HCT116 (cell line): ENCODE results near the gene COA8.

Experiments used
- CEBPB ChIP-seq: IDR thresholded peaks from 2 replicates; pipeline ENCODE4 v1.6.1; 2012; ENCODE audit warnings: low read depth
- CTCF ChIP-seq, 3 experiments: fragments of 200-600 bp in 1 of 3; sonication (generic) in 1 of 3; IDR thresholded peaks in 2 of 3; conservative IDR thresholded peaks in 1 of 3; 2 replicates each; pipeline ENCODE4 v1.5.1; 2012 to 2017; ENCODE audit warnings: low read depth in 2 of 3, low read length in 2 of 3, antibody characterized with exemption in 1 of 3, borderline replicate concordance in 1 of 3, control low read depth in 1 of 3, mild to moderate bottlenecking in 1 of 3, mixed read lengths in 1 of 3, mixed run types in 1 of 3, moderate library complexity in 1 of 3; ENCODE audit not compliant: insufficient read depth in 1 of 3
- EZH2 ChIP-seq: fragments of 200-600 bp; sonication (generic); IDR thresholded peaks from 2 replicates; pipeline ENCODE4 v1.6.1; 2017; ENCODE audit warnings: antibody characterized with exemption, mixed run types
- EZH2phosphoT487 ChIP-seq: fragments of 200-600 bp; IDR thresholded peaks from 2 replicates; pipeline ENCODE4 v1.6.1; 2018; ENCODE audit warnings: antibody characterized with exemption, borderline replicate concordance
- POLR2A ChIP-seq: IDR thresholded peaks from 2 replicates; pipeline ENCODE4 v1.7.0; 2011; ENCODE audit warnings: borderline replicate concordance; ENCODE audit not compliant: insufficient read depth, insufficient read length; ENCODE audit errors: extremely low read depth
- POLR2AphosphoS5 ChIP-seq: IDR thresholded peaks from 2 replicates; pipeline ENCODE4 v1.6.1; 2011; ENCODE audit warnings: mild to moderate bottlenecking, low read depth, low read length, moderate library complexity
- SP1 ChIP-seq: IDR thresholded peaks from 2 replicates; pipeline ENCODE4 v1.6.1; 2012; ENCODE audit warnings: low read depth
- ZNF274 ChIP-seq: fragments of 200-500 bp; sonication (Bioruptor generic); IDR thresholded peaks from 2 replicates; pipeline ENCODE4 v1.6.1; 2014; ENCODE audit warnings: mild to moderate bottlenecking, low read depth, low read length, inconsistent platforms

DNA sequence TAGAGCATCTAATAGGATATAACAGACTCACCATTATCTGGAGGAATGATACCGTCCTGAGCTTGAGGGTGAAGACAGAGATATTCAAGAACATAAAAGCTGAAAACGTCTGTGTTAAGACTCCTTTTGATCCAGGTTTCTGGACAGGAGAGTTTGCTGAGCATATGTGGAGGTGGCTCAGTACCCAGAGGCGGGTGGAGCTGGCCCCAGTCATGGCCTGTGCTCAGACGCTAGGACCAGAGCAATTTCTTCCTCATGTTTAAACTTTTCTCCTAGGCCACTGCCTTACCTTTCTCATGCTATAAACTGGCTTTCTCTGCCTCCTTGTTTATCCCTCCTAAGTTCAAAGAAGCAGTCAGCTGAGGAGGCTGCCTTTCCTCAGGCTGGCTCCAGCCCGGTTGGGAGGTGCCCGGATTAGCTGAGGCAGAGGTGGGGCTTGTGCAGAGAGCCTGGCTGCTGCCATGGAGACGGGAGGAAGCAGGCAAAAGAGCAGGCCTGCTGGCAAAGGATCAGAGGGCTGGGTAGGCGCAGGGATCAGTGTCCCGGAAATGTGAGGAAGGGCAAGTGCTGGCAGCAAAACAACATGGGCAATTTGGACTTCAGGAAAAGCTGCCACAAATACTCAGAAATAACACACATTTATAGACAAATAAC is 13.7 kb downstream of the COA8 start:
- no peak for TF ChIP-seq CTCF (IDR thresholded peaks at IDR 0.05 in 2 of 3, conservative IDR thresholded peaks at IDR 0.05 in 1 of 3; ENCODE audit: borderline replicate concordance in 1 of 3, insufficient read depth in 1 of 3, low read depth in 2 of 3, low read length in 2 of 3)
- TF ChIP-seq EZH2phosphoT487: no peak
- TF ChIP-seq SP1: peak; percentile 49
- TF ChIP-seq POLR2A: no peak
- no peak for TF ChIP-seq POLR2AphosphoS5
- no peak for TF ChIP-seq CEBPB
- TF ChIP-seq ZNF274: no peak
- no peak for TF ChIP-seq EZH2
